Epithelial cell of proximal tubule (primary cell): ENCODE measurements around the gene OR2V1. TPM values are rescaled to one million over a fixed set of nuclear protein-coding genes. Genes with fewer than 3 reads are reported as not detected.
"Not testable (repeated sequence)": the region's sequence is repeated elsewhere in the genome, so short reads cannot be mapped to it uniquely, and the experiment has no call there.

Experiments
- DNase-seq: peaks from one replicate; pipeline ENCODE4 v3.0.0-alpha.2; 2011; ENCODE audit warnings: low read depth
- H3K4me3 ChIP-seq: 2 replicates; pipeline ENCODE4 v1.5.1; 2011; ENCODE audit warnings: low read depth, mild to moderate bottlenecking, low read length
- CTCF ChIP-seq: conservative IDR thresholded peaks from 2 replicates; pipeline ENCODE4 v1.5.1; 2012; ENCODE audit warnings: low read depth, mild to moderate bottlenecking, low read length
- total RNA-seq: library from RNA; depleted of rRNA; stranded (reverse); fragments of >200 nt; gene quantifications from 2 replicates; pipeline ENCODE4 v1.2.3, GENCODE V29; 2015

OR2V1 gene
- total RNA-seq, 1 donor from 2014 or later, result not detected

GRCh38 chr5:181156758-181157157, 25.8 kb upstream of the OR2V1 start:
- TF ChIP-seq CTCF, result no peak
- H3K4me3 ChIP-seq, result no peak overlapping the region
- DNase-seq, result no peak

GRCh38 chr5:181153814-181154213, 22.8 kb upstream of the OR2V1 start:
- no peak for TF ChIP-seq CTCF
- no peak overlapping the region for H3K4me3 ChIP-seq
- no peak for DNase-seq

GRCh38 chr5:181152406-181152805, 21.4 kb upstream of the OR2V1 start:
- TF ChIP-seq CTCF, result no peak
- DNase-seq, result no peak

GRCh38 chr5:181151146-181151545, 20.2 kb upstream of the OR2V1 start:
- H3K4me3 ChIP-seq, result no peak overlapping the region
- no peak for DNase-seq
- peak; percentile 15 for TF ChIP-seq CTCF

More at GRCh38 chr5:181152406-181152805, 21.4 kb upstream of the OR2V1 start:
- H3K4me3 ChIP-seq, result no peak overlapping the region

DNA sequence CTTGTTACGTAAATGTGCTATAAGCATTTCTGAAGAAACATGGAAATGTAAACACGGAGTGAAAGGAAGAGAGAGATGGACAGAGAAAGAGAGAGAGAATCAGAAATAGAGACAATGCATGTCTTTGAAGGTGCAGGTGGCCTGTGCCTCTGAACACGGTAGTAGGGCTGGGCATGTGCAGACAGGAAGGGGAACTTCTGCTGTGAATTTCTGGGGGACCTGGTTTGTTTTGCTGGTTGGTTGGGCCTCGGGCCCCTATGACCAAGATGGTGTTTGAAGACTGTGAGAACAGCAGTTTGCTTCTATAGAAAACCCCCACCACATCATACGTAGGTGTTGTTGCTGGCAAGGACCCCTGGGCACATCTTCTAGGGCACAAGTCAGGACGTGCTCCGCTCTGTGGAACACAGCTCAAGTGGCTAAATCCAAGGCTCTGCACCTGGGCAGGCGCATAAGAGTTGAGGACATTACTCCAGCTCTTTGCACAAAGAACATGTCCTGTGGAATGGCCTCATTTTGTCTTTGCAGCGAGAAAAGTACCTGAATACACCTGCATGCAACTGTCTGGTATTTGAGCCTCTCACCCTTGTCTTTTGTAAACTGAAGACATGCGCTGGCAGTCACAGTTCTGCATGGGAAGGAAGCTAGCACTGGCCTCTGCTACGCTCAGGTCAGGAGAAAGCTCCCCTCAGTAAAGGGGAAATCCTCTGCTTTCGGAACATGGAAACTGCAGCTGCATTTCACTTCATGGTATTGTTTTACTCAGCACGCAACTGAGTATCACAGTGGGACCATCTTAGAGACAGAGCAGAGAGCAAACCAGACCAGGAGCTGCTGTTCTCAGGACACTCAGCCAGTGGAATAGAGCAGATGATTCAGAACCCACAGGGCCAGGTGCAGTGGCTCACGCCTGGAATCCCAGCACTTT, 19.1 kb upstream of the OR2V1 start:
- TF ChIP-seq CTCF, result no peak
- no peak for DNase-seq
- H3K4me3 ChIP-seq, result no peak overlapping the region

DNA sequence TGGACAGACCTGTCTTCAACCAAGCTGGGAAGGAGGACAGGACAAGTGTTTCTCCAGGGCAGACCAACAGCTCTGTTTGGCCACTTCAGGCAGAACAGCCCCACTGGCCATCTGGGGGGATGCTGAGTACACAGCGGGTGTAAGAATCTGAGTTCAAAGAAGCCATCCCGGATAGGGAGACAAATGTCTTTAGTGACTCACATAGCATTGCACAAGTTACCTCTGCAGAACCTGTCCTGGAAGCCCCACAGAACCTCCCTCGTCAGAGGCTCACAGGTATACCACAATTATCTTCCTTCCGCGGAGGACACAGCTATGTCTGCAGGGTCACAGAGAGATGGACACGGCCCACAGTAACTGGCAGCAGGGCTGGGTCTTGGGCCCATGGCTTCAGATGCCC, 18.4 kb upstream of the OR2V1 start:
- H3K4me3 ChIP-seq, result no peak overlapping the region
- no peak for DNase-seq
- TF ChIP-seq CTCF, result no peak

- DNase-seq, H3K4me3 ChIP-seq: not testable (repeated sequence)
Measured at GRCh38 chr5:181146927-181147636, 16.1 kb upstream of the OR2V1 start, which contains the start of gene OR2V2. OR2V2 (plus strand) TSS chr5:181147586; CDS start chr5:181154943, 7,357 bp downstream.
